Measurements from ENCODE around the gene SIGLECL1. TPM values are rescaled to one million over a fixed set of nuclear protein-coding genes. Genes with fewer than 3 reads are reported as not detected.

The SIGLECL1 gene
- total and polyA plus RNA-seq, 2 experiments from 2014 or later, result not detected

GRCh38 chr19:51204321-51204720 lies 46.6 kb upstream of the SIGLECL1 start (continued):
- no peak for TF ChIP-seq ZNF462 (CRISPR knock-in tag; IDR thresholded peaks at IDR 0.05)
- TF ChIP-seq, protein P1, sequence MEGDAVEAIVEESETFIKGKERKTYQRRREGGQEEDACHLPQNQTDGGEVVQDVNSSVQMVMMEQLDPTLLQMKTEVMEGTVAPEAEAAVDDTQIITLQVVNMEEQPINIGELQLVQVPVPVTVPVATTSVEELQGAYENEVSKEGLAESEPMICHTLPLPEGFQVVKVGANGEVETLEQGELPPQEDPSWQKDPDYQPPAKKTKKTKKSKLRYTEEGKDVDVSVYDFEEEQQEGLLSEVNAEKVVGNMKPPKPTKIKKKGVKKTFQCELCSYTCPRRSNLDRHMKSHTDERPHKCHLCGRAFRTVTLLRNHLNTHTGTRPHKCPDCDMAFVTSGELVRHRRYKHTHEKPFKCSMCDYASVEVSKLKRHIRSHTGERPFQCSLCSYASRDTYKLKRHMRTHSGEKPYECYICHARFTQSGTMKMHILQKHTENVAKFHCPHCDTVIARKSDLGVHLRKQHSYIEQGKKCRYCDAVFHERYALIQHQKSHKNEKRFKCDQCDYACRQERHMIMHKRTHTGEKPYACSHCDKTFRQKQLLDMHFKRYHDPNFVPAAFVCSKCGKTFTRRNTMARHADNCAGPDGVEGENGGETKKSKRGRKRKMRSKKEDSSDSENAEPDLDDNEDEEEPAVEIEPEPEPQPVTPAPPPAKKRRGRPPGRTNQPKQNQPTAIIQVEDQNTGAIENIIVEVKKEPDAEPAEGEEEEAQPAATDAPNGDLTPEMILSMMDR (conservative IDR thresholded peaks at IDR 0.05; ENCODE audit: low read depth in 2 of 2), result no peak

DNA sequence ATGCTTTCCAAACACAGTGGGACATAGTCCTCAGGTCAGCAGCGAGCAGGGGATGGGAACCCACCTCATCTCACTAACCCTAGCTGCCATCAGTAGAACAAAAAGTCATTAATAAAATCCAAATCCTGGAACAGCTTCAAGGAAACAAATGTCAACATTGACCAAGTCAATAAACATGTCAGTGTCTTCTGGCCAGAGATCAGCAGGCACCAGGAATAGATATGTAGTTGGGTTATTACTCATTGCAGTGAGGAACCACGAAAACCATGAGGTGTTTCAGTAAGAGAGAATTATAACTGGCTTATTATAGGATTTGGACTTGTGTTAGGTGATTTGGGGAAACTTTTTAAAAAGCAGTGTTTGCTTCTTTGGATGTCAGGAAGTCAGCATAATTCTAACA lies 43.1 kb upstream of the SIGLECL1 start:
- Mint-ChIP-seq H3K27me3 (ENCODE audit: insufficient read depth, low read depth, poor library complexity) (peaks cover 1% of the 10 kb centered on the region), H3K27ac (no peak overlapping the region), H3K4me1 (no peaks in the 10 kb centered on the region), H3K4me3 (no peak overlapping the region), H3K36me3 (ENCODE audit: low read depth) (peaks cover 3% of the 10 kb centered on the region; the same call in 1 of the 3 replicates), H3K9me3 (peaks cover 82% of the 10 kb centered on the region)
- no peak overlapping the region for H3K4me2 ChIP-seq
- no peaks in the 10 kb centered on the region for H3K36me3 ChIP-seq (ENCODE audit: insufficient read depth)
- no peaks in the 10 kb centered on the region for H3K79me2 ChIP-seq (replicated peaks; ENCODE audit: insufficient read depth)
- H2AFZ ChIP-seq, result no peak overlapping the region
- H3K4me3 ChIP-seq, result no peak overlapping the region
- TF ChIP-seq EZH2phosphoT487 (IDR thresholded peaks at IDR 0.05; ENCODE audit: unreplicated experiment) (no peak), STAT1 (IDR thresholded peaks at IDR 0.05; ENCODE audit: unreplicated experiment) (no peak)
- TF ChIP-seq, protein P1 (conservative IDR thresholded peaks at IDR 0.05; ENCODE audit: low read depth in 2 of 2), result no peak
- H3K27me3 ChIP-seq (ENCODE audit: insufficient read depth), result no peaks in the 10 kb centered on the region
- DNase-seq (ENCODE audit: low spot score) (no peak), ATAC-seq (no peak)
- no peak overlapping the region for H3K27ac ChIP-seq (ENCODE audit: low read depth)
- no peaks in the 10 kb centered on the region for H4K20me1 ChIP-seq (replicated peaks; ENCODE audit: insufficient read depth)
- H3K4me1 ChIP-seq (ENCODE audit: insufficient read depth), result no peaks in the 10 kb centered on the region
- H3F3A ChIP-seq (replicated peaks; ENCODE audit: low read depth), result no peaks in the 10 kb centered on the region
- peaks cover 3% of the 10 kb centered on the region; the same call in 1 of the 2 replicates for H3K9me2 ChIP-seq (ENCODE audit: insufficient read depth)

All from GM23338 (cell line).